Amniotic stem cell (primary cell): ENCODE data around the gene MRPL43.
"Not testable (repeated sequence)": the region's sequence is repeated elsewhere in the genome, so short reads cannot be mapped to it uniquely, and the experiment has no call there.

ENCODE experiments used
- DNase-seq: peaks from one replicate; lab custom pipeline; 2025; lab: John Stamatoyannopoulos, UW

Gene MRPL43

GRCh38 chr10:100982916-100983830 is 4.1 kb downstream of the MRPL43 start:
- no peak for DNase-seq

- DNase-seq: no peak
These were observed 6.0 kb downstream of the MRPL43 start for GRCh38 chr10:100981178-100981772.

DNA sequence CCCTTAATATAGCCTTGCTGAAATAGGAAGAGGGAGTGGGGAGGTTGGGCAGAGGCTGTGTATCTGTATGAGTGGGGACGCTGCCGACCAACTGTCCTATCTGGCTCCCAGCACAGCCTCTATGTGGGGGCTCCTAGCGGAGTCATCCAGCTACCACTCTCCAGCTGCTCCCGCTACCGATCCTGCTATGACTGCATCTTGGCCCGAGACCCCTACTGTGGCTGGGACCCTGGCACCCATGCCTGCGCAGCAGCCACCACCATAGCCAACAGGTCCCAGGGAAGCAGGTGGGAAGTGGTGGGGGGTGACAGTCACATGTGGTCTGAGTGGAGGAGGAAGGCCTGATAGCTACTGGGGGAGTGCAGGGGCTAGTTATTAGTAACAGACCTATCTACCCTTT is 6.6 kb downstream of the MRPL43 start:
- no peak for DNase-seq

DNA sequence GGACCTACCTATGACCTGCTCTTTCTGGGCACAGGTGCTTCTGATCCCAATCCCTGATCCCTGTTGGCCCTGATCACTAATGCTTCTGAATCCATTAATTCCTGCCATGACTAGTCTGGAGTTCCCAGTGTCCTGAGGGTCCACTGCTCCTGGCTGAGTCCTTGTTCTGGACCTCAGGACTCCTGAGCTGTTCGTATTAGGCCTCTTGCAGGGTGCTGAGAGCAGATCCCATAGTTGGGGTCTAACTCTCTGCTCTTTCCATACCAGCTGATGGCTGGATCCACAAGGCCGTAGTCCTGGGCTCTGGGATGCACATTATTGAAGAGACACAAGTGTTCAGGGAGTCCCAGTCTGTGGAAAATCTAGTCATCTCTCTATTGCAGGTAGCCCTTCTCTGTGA is 7.0 kb downstream of the MRPL43 start:
- DNase-seq: no peak

DNA sequence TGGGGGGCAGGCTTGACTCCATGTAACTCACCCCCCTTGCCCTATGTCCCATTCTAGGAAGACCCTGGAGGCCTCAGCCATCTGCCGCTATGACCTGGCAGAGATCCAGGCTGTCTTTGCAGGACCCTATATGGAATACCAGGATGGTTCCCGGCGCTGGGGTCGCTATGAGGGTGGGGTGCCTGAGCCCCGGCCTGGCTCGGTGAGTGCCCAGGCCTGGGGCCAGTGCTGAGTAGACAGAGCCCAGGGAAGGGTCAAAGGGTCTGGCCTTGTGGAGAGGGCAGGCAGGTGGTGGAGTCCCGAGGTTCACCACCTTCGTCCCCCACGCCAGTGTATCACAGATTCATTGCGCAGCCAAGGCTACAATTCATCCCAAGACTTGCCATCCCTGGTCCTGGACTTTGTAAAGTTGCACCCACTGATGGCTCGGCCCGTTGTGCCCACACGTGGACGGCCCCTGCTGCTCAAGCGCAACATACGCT is 7.5 kb downstream of the MRPL43 start:
- no peak for DNase-seq

GRCh38 chr10:100978901-100979195 is 8.4 kb downstream of the MRPL43 start:
- DNase-seq: no peak

DNA sequence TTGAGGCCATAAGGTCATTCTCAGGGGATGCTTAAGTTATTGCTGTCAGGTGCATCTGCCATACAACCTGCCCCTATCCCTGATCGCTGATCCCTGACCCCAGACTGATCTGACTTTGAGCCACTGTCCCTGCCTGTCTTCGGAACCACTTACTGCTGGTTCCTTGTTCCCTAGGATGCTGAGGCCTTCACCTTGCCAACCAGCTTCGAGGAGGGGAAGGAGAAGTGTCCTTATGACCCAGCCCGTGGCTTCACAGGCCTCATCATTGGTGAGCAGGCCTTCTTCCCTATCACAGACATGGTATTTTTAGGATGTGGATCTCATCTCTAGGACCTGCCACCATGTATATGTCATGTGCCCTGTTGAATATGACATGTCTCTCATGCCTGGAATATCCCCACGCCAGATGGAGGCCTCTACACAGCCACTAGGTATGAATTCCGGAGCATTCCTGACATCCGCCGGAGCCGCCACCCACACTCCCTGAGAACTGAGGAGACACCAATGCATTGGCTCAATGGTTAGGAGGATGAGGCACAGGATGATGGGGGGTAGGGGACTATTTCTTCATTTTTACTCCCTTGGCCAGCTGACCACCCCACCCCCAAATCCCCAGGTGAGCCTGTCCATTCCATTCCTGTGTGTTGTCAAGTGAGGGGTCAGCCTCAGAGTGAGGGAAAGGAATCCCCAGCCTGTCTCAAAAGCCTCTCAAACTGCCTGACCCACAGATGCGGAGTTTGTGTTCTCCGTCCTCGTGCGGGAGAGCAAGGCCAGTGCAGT is 9.0 kb downstream of the MRPL43 start:
- no peak for DNase-seq

DNA sequence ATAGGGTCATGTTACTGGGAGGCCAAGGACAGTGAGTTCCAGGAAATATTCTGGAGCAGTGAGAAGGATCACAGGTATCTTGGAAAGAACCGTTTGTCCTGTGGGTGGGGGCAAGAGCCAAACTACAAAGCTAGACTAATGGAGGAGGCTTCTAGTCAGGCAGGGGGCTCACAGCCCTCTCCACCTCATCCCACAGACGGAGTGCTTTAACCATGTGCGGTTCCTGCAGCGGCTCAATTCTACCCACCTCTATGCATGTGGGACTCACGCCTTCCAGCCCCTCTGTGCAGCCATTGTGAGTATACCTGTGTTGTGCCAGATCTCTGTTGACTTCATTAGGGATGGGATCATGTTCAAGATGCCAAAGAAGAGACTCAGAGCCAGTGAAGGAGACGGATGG is 9.9 kb downstream of the MRPL43 start:
- no peak for DNase-seq

- DNase-seq: no peak
These were observed 10.4 kb downstream of the MRPL43 start for GRCh38 chr10:100976906-100977305.

DNA sequence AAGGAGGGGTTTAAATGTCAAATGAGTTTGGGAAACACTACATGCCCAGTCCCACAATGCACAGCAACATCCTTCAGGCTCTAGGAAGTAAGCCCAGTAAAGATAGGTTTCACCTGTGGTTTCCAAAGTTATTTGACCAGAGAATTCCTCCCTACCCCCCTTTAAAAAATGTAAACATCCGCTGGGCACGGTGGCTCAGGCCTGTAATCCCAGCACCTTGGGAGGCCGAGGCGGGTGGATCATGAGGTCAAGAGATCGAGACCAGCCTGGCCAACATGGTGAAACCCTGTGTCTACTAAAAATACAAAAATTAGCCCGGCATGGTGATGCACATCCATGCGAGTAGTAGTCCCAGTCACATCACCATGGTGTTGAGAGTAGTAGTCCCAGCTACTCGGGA is 11.9 kb downstream of the MRPL43 start:
- DNase-seq: not testable (repeated sequence)

- DNase-seq: no peak
These were observed 14.3 kb downstream of the MRPL43 start for GRCh38 chr10:100972904-100973535.

GRCh38 chr10:100972115-100972903 is 15.0 kb downstream of the MRPL43 start:
- DNase-seq: no peak

DNA sequence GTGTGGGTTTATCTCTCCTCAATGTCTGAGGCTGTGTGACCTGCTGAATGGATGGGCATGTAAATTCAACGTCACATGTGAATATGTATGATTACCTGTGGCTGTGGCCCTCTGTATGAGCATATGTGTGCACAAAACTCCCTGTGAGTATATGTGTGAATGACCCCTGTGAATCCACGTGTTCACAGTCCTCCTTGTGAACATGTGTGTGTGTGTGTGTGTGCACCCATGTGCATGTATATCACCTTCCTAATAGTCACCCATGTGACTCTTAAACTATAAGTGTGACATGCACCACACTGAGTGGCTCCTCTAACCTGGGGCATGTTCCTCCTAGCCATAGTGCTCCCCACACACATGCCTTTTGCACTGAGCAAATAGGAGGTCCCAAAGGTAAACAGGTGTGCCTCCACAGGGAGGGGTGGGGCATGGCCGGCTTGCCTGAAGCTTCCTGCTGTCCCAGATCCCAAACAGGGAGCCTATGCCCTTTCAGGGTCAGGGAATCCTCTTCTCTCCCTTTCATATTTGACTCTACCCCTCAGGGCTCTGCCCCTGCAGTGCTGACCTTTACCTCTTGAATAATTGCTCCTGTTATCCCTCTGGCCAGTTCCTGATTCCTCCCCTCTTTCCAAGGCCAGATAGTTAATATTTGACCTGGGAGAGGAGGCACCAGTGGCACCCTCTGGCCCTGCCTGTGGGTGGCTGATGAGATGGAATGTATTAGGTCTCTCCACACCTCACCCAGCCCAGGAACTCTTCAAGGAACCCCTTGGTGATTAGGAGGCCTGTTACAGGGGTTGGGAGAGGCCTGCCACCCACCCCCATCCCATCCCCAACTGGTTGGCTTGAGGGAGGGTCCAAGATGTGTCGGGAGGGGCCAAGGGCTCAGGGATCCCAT is 16.1 kb downstream of the MRPL43 start:
- DNase-seq: no peak

DNA sequence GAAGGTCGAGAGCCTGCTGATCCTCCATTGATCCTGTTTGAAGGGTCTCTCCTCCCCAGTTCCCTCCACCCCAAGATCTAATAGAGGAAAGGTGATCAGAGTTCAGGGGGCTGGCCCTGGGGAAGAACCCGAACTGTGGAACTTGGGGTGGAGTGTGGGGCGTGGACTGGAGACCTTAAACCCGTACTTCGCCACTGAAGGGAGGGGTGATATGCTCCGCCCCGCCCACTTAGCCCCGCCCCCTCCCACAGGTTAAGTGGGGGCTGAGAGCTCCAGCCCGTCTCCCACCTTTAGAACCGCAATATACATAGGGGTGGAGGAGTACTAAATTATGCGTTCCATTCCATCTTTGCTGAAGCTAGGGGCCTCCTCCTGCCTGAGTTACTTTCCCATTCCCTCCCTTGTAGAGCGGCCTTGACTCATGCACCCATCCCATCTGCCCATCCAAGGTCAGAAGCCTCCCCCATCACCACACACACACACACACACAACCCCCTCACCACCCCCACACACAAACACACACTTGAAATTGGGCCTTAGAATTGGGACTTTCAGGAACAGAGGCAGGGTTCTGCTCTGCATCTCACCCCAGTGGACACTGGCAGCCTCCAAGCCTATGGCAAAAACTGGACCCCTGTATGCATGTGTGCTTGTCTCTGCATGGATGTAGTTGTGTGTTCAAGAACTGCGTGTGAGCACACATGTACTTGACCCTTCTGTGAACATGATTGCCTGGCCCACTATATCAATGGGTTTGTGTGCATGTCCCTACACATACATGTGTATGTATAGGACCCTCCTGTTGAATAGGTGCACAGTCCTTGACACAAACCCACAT is 17.0 kb downstream of the MRPL43 start:
- no peak for DNase-seq

DNA sequence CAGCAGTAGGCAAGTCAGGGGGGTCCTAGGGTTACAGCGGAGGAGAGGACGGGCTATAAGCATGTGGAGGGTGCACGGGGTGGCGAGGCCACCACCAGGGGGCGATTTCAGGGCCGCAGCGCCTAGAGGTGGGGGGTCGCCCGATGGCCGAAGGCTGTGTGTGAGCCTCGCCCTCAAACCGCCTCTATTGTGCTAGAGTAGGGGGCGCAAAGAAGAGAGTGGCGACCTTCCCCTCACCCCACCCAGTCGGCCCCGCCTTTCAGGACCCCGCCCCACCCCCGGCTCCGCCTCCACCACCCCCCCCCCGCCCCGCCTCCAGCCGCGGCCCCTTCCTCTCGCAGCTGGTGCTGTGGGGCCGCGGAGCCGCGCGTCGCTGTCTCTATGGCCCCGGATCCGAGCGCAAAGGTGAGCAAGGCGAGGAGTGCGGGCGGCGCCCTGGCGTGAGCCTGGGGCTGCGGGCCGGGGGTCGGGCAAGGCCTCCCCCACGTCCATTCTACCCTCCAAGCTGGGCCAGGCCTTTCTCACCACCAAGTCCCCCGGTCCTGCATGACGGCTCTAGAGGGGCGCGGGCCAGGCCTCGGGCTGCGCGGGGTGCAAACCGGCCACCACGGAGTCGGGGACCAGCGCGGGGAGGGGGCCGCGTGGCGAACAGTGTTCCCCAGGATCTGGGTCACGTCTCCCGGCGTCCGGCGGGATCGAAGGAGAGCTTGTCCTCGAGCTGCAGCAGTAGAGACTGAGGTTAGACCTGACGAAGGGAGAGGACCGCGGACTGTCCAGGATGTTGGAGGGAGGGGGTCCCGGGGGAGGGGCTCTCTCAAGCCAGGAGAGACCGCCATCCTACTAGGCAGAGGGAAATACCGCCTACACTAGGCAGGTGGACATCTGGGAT is 17.9 kb downstream of the MRPL43 start, which contains the start of gene SEMA4G:
TSS of gene SEMA4G (plus strand) at position 318 of the 889 bp plus-strand sequence. CDS start 3,409 bp downstream, outside the sequence.
- DNase-seq: no peak

DNA sequence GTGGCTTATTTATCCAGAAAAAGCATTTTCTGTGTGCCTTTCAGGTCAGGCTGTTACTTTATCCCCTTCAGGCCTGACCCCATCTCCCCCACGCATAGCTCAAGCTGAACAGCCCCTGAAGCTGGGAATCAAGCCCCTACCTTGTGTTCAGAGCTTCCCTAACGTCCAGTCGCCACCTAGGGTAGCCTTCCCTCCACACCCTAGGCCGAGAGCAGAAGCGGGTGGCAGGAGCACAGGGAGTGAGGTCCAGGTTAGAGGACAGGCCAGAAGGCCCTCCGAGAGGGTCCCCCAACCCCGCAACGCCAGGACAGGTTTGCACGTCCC is 18.5 kb downstream of the MRPL43 start:
- DNase-seq: no peak

DNA sequence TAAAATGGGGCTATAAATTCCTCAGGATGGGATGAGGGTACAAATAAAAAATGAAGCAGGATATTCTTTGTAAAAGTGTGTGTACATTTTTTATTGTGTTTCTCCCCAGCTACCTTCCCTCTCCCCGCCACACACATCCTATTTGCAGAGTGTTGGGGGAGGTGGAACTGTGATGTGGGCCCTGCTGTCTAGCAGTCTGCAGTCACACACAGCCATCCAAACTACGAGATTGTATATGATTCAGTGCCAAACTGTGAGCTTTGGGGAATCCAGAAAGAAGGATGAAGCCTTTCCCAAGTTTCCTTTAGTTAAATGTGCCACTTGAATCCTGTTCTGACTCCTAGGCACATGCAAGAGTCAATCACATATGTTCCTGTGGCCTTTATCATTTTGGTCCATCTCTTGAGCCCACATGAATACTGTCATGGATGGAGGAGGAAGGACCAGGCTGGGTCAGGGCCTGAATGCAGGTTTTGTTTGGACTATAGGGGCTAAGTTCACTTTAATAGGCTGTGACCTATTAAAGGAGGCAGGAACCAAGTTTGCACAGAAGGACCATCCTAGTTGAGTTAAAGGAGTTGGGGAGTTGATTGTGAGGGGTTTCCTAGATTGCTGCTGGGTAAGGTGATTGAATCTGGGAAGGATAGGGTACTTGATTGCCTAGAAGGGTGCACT is 19.1 kb downstream of the MRPL43 start:
- DNase-seq: no peak

- DNase-seq: no peak
These were observed 20.0 kb downstream of the MRPL43 start for GRCh38 chr10:100967332-100967731.
